PC-9 (cell line): Measurements from ENCODE around the gene TBCD. TPM values are rescaled to one million over a fixed set of nuclear protein-coding genes. Genes with fewer than 3 reads are reported as not detected.

Experiments
- BruUV-seq: library from RNA; stranded (reverse); fragments of 400-500 nt; replicated peaks from 2 replicates; lab custom pipeline; 2021; lab: Mats Ljungman, UMichigan
- CTCF ChIA-PET: fragments of 300-600 bp; sonication (Branson Sonifier 250); formaldehyde crosslinking; loops from one replicate; lab custom pipeline; 2022; ENCODE audit warnings: antibody characterized with exemption; lab: Charles Lee
- POLR2A ChIA-PET: fragments of 300-600 bp; sonication (Branson Sonifier 250); formaldehyde crosslinking; loops from one replicate; lab custom pipeline; 2022; ENCODE audit warnings: antibody characterized with exemption; ENCODE audit not compliant: unreplicated experiment; lab: Charles Lee
- DNase-seq, 2 experiments: peaks; one replicate each; pipeline versions ENCODE4 v3.0.0 to v3.0.0-alpha.2; 2015 to 2022; ENCODE audit warnings: mixed read lengths in 1 of 2
- H2AFZ ChIP-seq: fragments of 200-600 bp; sonication (generic); 2 replicates; pipeline ENCODE4 v1.8.1; 2017; ENCODE audit warnings: antibody characterized with exemption
- H3F3A ChIP-seq: fragments of 200-600 bp; sonication (generic); 2 replicates; pipeline ENCODE4 v1.8.1; 2017; ENCODE audit warnings: antibody characterized with exemption, mild to moderate bottlenecking, low read depth; ENCODE audit not compliant: insufficient read depth
- H3K27ac ChIP-seq: fragments of 200-600 bp; sonication (generic); 2 replicates; pipeline ENCODE4 v1.6.1; 2016; ENCODE audit warnings: mixed run types
- H3K27me3 ChIP-seq: fragments of 200-600 bp; sonication (generic); 2 replicates; pipeline ENCODE4 v1.6.1; 2016; ENCODE audit warnings: low read depth, mixed run types; ENCODE audit not compliant: insufficient read depth
- H3K36me3 ChIP-seq: fragments of 200-600 bp; sonication (generic); 2 replicates; pipeline ENCODE4 v1.6.1; 2016; ENCODE audit warnings: low read depth, mixed run types
- H3K4me1 ChIP-seq: fragments of 200-600 bp; sonication (generic); replicated peaks from 2 replicates; pipeline ENCODE4 v1.6.1; 2016; ENCODE audit warnings: mixed run types; ENCODE audit not compliant: insufficient read depth
- H3K4me2 ChIP-seq: fragments of 200-600 bp; sonication (generic); 2 replicates; pipeline ENCODE4 v1.6.1; 2017; ENCODE audit warnings: mixed run types
- H3K4me3 ChIP-seq: fragments of 200-600 bp; sonication (generic); 2 replicates; pipeline ENCODE4 v1.6.1; 2016; ENCODE audit warnings: mixed run types
- H3K79me2 ChIP-seq: fragments of 200-600 bp; sonication (generic); 2 replicates; pipeline ENCODE4 v1.6.1; 2017; ENCODE audit warnings: low read depth, mixed run types
- H3K9me2 ChIP-seq: fragments of 200-600 bp; sonication (generic); 2 replicates; pipeline ENCODE4 v1.8.1; 2017; ENCODE audit warnings: mild to moderate bottlenecking; ENCODE audit not compliant: insufficient read depth
- H3K9me3 ChIP-seq: fragments of 200-600 bp; sonication (generic); 2 replicates; pipeline ENCODE4 v1.8.1; 2016; ENCODE audit warnings: low read depth; ENCODE audit not compliant: insufficient read depth
- H4K20me1 ChIP-seq: fragments of 200-600 bp; sonication (generic); 2 replicates; pipeline ENCODE4 v1.8.1; 2017; ENCODE audit not compliant: insufficient read depth
- CTCF ChIP-seq: fragments of 200-600 bp; sonication (generic); conservative IDR thresholded peaks from 2 replicates; pipeline ENCODE4 v1.6.1; 2017; ENCODE audit warnings: mixed run types, antibody characterized with exemption, mild to moderate bottlenecking, moderate library complexity
- EZH2 ChIP-seq: fragments of 200-600 bp; sonication (generic); IDR thresholded peaks from 2 replicates; pipeline ENCODE4 v1.8.0; 2017; ENCODE audit warnings: antibody characterized with exemption, low read depth
- intact Hi-C: fragments of 100-400 bp; cut with micrococcal nuclease; formaldehyde crosslinking; loops from one replicate; pipeline ENCODE4 v1.10.0; 2022; ENCODE audit not compliant: unreplicated experiment
- total RNA-seq: library from RNA; stranded (reverse); gene quantifications from 2 replicates; pipeline ENCODE4 v1.2.3, GENCODE V29; 2021

Gene TBCD
- total RNA-seq, 1 experiment from 2014 or later: 115 TPM

GRCh38 chr17:82732118-82732743 is 19.6 kb upstream of the TBCD start:
- H3K9me3 ChIP-seq: no peaks in the 10 kb centered on the region
- no peaks in the 10 kb centered on the region for H3K9me2 ChIP-seq
- no TSS peak for BruUV-seq
- DNase-seq: no peak
- no peaks in the 10 kb centered on the region for H3K4me1 ChIP-seq
- no peaks in the 10 kb centered on the region for H4K20me1 ChIP-seq
- ChIA-PET CTCF (no interaction called here), POLR2A (interaction anchor here (0.6 kb wide), 1 partner anchor 24 kb away, joined by 9 read pairs; no protein-coding TSS in a partner anchor)
- no peaks in the 10 kb centered on the region for H3K79me2 ChIP-seq
- H3K27ac ChIP-seq: no peak overlapping the region
- no peak overlapping the region for H3K4me2 ChIP-seq
- TF ChIP-seq EZH2: no peak
- TF ChIP-seq CTCF: no peak
- no peak overlapping the region for H2AFZ ChIP-seq
- H3K36me3 ChIP-seq: no peaks in the 10 kb centered on the region
- H3K4me3 ChIP-seq: no peak overlapping the region
- no peaks in the 10 kb centered on the region for H3K27me3 ChIP-seq
- H3F3A ChIP-seq: no peaks in the 10 kb centered on the region
- intact Hi-C loops: no loop called here

GRCh38 chr17:82734987-82735866 is 16.6 kb upstream of the TBCD start, which contains the start of gene FN3K:
Gene FN3K (plus strand): TSS chr17:82735615. CDS start chr17:82735637, 22 bp downstream.
- no peak within 1 kb of the TSS for H3K27ac ChIP-seq
- CTCF ChIA-PET: no interaction called here

More at GRCh38 chr17:82734987-82735866, 16.6 kb upstream of the TBCD start, which contains the start of gene FN3K:
- no peaks in the 10 kb centered on the region for H4K20me1 ChIP-seq
- no peaks in the 10 kb centered on the region for H3K9me3 ChIP-seq
- no peaks in the 10 kb centered on the region for H3F3A ChIP-seq
- no peaks in the 10 kb centered on the region for H3K9me2 ChIP-seq
- H3K79me2 ChIP-seq: no peaks in the 10 kb centered on the region
- H3K27me3 ChIP-seq: no peaks in the 10 kb centered on the region
- TF ChIP-seq CTCF (no peak), EZH2 (no peak)
- POLR2A ChIA-PET: interaction anchor here (0.5 to 0.6 kb wide), 2 partner anchors 27 to 141 kb away, joined by 3 to 9 read pairs; no protein-coding TSS in a partner anchor
- no peaks in the 10 kb centered on the region for H3K4me1 ChIP-seq
- intact Hi-C loops: no loop called here
- H2AFZ ChIP-seq: peak within 1 kb of the TSS; percentile 60; the same call in 1 of the 2 replicates
- peak within 1 kb of the TSS; percentile 73 for H3K4me2 ChIP-seq
- peak within 1 kb of the TSS; percentile 56; the same call in 1 of the 2 replicates for H3K4me3 ChIP-seq
- BruUV-seq: no TSS peak
- no peaks in the 10 kb centered on the region for H3K36me3 ChIP-seq
- peak in 1 of 2 experiments; percentile 52 for DNase-seq
